Neural crest cell (in vitro differentiated cells): Measurements from ENCODE around the gene PLEKHH3. TPM values are rescaled to one million over a fixed set of nuclear protein-coding genes. Genes with fewer than 3 reads are reported as not detected.
"Not testable (repeated sequence)": the region's sequence is repeated elsewhere in the genome, so short reads cannot be mapped to it uniquely, and the experiment has no call there.

Source experiments
- DNase-seq: peaks from one replicate; pipeline ENCODE4 v3.0.0; 2021; ENCODE audit warnings: low read depth, mixed read lengths, low spot score
- H3K27ac Mint-ChIP-seq: one replicate; pipeline ENCODE4 v1.8.0; 2021; ENCODE audit warnings: mild to moderate bottlenecking, mixed read lengths; ENCODE audit not compliant: unreplicated experiment
- H3K27me3 Mint-ChIP-seq: 2 replicates; pipeline ENCODE4 v1.8.0; 2021; ENCODE audit warnings: low read depth, mild to moderate bottlenecking, mixed read lengths
- H3K36me3 Mint-ChIP-seq: 2 replicates; pipeline ENCODE4 v1.8.0; 2021; ENCODE audit warnings: low read depth, mild to moderate bottlenecking, mixed read lengths
- H3K4me1 Mint-ChIP-seq: 2 replicates; pipeline ENCODE4 v1.8.0; 2021; ENCODE audit warnings: mixed read lengths
- H3K4me3 Mint-ChIP-seq: one replicate; pipeline ENCODE4 v1.8.0; 2021; ENCODE audit warnings: mild to moderate bottlenecking, mixed read lengths
- H3K9me3 Mint-ChIP-seq: 2 replicates; pipeline ENCODE4 v1.8.0; 2021; ENCODE audit warnings: mixed read lengths
- CTCF ChIP-seq: fragments of 200-600 bp; sonication (generic); conservative IDR thresholded peaks from 2 replicates; pipeline ENCODE4 v1.5.0; 2021; ENCODE audit warnings: antibody characterized with exemption, mild to moderate bottlenecking
- total RNA-seq: library from RNA; stranded (reverse); gene quantifications from 2 replicates; pipeline ENCODE4 v1.2.1, GENCODE V29; 2021

PLEKHH3 gene
- total RNA-seq, 1 donor from 2014 or later: 20.8 TPM

- Mint-ChIP-seq H3K27ac (no peak overlapping the region), H3K36me3 (peaks cover 20% of the 10 kb centered on the region), H3K4me3 (peak overlapping the region; percentile 80), H3K9me3 (no peaks in the 10 kb centered on the region), H3K4me1 (peaks cover 18% of the 10 kb centered on the region), H3K27me3 (peaks cover 19% of the 10 kb centered on the region)
- DNase-seq: no peak
- TF ChIP-seq CTCF: no peak
Observed at GRCh38 chr17:42669977-42670788, 6.6 kb downstream of the PLEKHH3 start.

- H3K9me3 Mint-ChIP-seq: no peaks in the 10 kb centered on the region
- peaks cover 14% of the 10 kb centered on the region for H3K27me3 Mint-ChIP-seq
- no peak overlapping the region for H3K27ac Mint-ChIP-seq
- peaks cover 15% of the 10 kb centered on the region for H3K4me1 Mint-ChIP-seq
- peaks cover 20% of the 10 kb centered on the region for H3K36me3 Mint-ChIP-seq
- TF ChIP-seq CTCF: no peak
- no peak for DNase-seq
- H3K4me3 Mint-ChIP-seq: peak overlapping the region; percentile 64
Observed at GRCh38 chr17:42669705-42669976, 7.2 kb downstream of the PLEKHH3 start.

- no peaks in the 10 kb centered on the region for H3K9me3 Mint-ChIP-seq
- no peak overlapping the region for H3K27ac Mint-ChIP-seq
- no peak for DNase-seq
- peaks cover 20% of the 10 kb centered on the region for H3K36me3 Mint-ChIP-seq
- no peak overlapping the region for H3K4me3 Mint-ChIP-seq
- TF ChIP-seq CTCF: no peak
- peaks cover 8% of the 10 kb centered on the region for H3K27me3 Mint-ChIP-seq
- peaks cover 10% of the 10 kb centered on the region for H3K4me1 Mint-ChIP-seq
Observed at GRCh38 chr17:42667088-42667951, 9.5 kb downstream of the PLEKHH3 start.

GRCh38 chr17:42666126-42666525 lies 10.7 kb downstream of the PLEKHH3 start:
- not testable (repeated sequence) for H3K4me3 Mint-ChIP-seq, DNase-seq, H3K9me3 Mint-ChIP-seq, H3K4me1 Mint-ChIP-seq, H3K27me3 Mint-ChIP-seq, H3K27ac Mint-ChIP-seq
- H3K36me3 Mint-ChIP-seq: peaks cover 16% of the 10 kb centered on the region

GRCh38 chr17:42665581-42666001 lies 11.2 kb downstream of the PLEKHH3 start:
- H3K9me3 Mint-ChIP-seq: no peaks in the 10 kb centered on the region
- no peak overlapping the region for H3K27ac Mint-ChIP-seq
- no peaks in the 10 kb centered on the region for H3K27me3 Mint-ChIP-seq
- H3K36me3 Mint-ChIP-seq: peaks cover 16% of the 10 kb centered on the region
- DNase-seq: no peak
- no peak overlapping the region for H3K4me3 Mint-ChIP-seq
- no peak for TF ChIP-seq CTCF
- H3K4me1 Mint-ChIP-seq: peaks cover 5% of the 10 kb centered on the region
